HG02970 (cell line): Measurements from ENCODE around the gene PHB1.

Experiments used
- ATAC-seq: cut with Tn5 transposase; IDR thresholded peaks from one replicate; pipeline ENCODE4 v1.9.1; 2021; ENCODE audit warnings: mild to moderate bottlenecking, moderate library complexity, moderate number of reproducible peaks; ENCODE audit not compliant: unreplicated experiment, low FRiP score

PHB1 gene

DNA sequence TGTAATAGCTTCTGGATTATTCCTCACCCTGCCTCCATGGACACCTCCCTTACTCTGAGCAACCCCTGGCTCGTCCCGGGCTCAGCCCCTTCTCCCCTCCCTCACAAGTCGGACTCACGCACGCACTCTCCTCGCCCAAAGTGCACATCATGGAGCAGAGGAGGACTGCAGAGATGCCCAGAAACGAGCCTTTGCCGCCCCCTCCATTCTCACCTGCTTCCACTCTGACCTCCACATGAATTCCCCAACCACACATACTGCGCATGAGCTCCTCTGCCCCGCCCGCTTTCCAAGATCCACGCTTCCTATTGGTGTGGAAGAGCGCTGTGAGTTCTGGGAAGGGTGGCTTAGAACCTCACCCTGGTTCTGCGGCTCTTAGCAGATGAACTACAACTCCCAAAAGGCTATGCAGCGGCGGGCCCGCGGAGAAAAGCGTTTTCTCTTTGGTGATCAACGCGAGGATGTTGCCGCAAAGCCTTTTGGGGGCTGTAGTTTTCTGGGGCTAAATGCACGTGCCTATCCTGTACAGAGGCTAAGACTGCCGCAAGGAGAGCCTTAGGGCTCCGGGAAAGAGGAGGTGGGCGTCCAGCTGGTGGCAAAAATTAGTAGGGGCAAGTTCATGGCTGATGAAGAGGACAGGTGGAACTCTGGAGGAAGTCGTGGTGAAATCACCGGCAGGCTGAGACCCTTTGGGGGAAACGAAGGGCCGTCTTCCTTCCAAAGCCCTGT is at the start of gene PHB1:
Gene PHB1, minus strand, starts transcription at position 261 of the 729 bp plus-strand sequence. CDS start 1,618 bp downstream, outside the sequence.
- peak; percentile 98 for ATAC-seq

DNA sequence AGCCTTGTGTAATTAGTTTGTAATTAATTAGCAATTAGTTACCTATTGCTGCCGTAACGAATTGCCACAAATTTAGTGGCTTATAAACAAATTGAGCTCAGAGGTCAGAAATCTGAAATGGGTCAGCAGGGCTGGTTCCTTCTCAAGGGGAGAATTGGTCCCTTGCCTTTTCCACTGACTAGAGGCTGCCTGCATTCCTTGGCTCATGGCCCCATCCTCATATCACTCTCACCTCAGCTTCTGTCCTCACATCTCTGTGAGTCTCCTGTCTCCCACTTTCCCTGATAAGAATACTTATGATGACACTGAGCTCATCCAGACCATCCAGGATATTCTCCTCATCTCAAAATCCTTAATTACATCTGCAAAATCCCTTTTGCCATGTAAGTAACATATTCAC is 49.4 kb upstream of the PHB1 start:
- no peak for ATAC-seq

DNA sequence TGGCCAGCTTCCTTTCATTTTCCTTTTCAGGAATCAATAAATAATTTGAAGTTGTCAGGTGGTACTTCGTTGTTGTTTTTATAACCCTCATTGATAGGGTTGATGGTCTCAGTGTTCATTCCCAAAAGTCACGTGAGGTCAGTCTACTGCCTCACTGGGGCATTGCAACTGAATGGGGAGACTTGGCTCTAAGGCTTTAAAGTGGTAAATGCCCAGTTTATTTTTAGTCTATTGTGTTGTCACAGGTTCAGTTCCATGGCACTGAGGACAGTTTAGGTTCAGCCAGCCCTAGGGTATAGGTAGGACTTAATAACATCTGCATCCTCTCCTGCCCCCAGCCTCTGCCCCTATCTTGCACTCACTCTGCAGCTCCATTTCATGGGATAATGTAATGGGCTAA is 46.9 kb upstream of the PHB1 start:
- no peak for ATAC-seq

DNA sequence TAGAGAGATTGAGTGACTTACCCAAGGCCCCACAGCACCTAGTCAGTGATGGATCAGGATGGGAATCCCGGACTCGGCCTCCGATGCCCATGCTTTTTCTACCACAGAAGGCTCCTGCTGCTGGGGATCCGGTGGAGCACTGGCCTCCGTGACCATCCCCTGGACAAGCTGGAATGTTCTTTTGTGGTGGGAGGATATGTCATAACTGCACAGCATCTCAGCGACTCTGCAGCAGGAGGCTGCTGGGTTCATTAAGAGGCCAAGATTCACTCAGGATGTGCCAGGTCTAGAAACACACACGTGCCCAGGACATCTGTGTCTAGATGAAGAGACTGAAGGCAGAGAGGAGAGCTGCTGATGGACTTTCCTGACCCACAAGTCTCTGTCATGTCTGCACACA is 45.7 kb upstream of the PHB1 start:
- no peak for ATAC-seq

DNA sequence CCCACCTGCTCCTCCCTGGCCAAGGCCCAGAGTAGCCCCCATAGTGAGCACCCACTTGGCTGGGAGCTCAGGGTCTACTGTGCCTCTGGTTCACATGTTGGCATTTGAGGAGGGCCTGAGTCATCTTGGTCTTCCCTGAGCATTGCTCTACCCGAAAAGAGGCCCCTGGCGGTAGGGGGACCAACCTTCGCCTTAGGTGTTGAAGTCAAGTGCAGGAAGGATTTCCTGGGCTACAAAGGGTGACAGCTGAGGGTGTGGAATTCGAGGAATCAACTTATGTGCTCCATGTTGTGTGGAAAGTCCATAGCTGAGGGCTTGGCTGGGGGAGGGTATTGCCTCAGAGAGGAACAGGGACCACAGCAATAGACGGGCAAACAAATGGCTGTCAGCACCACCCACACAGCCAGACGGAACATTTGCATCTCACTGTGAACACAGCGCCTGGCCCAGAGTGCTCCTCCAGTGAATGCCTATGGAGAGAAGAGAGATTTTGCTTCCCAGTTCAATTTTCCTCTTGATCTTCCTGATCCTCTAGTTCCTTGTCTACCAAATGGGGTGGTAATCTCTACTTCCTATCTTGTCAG is 44.8 kb upstream of the PHB1 start:
- ATAC-seq = no peak

DNA sequence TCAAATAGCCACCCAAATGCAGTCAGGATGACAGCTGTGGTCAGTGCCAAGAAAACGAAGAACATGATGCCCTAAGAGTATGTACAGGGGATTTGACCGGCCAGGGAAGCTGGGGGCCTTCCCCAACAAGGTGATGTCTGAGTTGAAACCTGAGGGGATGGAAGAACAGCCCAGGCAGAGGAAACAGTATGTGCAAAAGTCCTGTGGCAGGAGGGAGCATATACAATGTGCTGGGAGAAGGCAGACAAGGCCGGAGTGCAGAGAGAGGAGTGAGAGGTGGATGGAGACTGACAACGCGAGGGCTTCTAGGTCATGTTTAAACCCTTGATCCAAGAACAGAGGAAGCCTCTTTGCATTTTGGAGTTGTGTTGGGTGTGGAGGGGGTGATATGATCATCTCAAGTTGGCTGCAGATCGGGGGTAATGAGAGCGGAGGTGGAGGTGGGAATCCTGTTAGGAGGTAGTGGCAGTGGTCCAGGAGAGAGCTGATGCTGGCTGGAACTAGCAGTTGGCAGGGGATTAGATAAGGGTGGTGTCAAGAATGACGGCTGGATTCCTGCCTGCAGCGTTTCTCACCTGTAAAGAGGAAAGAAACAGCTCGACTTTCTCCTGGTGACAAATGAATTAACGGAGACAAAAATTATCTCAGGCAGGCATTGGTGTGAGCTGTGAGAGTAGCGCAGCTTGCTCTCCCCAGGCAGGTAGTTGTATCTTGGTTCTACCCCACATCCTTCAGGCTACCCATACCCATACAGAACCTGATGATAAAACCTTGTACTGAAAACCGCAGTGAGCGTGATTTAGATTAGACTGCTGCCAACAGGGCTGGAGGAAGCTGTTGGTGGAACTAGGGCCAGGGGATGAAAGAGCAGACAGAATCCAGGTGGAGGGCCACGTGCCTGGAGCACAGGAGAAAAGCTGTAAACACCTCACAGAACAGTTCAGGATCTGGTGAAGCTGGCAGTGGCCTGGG is 43.2 kb upstream of the PHB1 start:
- ATAC-seq = no peak

DNA sequence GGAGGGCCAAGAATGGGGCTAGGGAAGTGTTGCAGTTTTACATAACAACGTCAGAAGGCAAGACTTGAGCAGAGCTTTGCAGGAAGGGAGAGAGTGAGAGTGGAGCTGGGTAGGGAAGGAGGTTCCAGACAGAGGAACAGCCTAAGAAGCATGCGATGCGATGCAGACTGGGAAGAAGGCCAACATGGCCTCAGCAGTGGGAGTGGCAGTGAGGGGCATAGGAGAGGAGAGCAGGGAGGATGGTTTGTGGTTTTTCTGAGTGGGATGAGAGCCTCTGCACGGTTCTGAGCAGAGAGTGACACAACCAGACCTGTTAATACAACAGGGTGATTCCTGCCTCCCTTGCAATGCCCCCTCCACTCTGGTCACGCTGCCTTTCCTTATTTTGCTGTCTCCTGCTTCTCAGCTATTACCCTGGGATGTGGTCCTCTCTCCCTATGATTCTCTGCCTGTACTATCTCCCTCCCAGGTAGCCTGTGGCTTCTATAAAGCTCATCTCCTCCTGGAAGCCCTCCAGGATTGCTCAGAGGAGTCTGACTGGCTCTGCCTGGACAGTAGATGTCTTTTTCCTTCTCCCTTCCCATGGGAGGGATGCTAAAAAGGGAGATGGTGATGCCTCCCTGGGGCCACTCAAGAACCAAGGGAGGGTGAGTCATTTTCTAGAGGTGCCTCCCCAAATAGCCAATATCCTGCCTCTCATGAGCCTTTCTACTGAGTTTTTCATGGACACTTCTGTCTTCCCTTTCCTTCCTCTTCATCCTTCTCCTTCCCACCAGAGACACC is 41.7 kb upstream of the PHB1 start:
- no peak for ATAC-seq

DNA sequence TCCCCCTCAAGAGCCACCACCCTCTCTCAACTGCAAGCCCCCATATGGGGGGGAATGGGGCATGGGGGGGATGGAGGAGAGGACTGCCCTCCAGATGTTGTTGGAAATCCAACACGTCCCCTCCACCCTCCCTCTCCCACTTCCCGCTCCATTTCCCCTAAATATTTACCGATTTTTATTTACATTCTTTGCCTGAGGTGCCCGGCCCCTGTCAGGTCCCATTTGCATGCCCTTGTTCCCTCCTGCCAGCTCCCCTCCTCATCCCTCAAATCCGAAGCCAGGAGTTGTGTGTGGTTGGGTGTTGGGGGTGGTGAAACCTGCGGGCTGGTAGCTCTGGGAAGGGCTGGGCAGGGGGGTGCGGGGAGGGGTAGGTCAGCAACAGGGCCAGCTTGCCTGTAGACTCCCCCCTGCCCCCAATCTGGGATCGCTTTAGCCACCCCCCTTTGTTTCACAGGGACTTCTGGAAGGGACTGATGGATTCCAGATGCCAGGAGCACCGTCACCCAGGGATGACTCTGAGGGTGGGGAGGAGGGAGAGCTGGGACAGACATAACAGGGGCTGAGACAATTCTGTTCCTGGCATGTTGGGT is 40.7 kb upstream of the PHB1 start:
- ATAC-seq = no peak

DNA sequence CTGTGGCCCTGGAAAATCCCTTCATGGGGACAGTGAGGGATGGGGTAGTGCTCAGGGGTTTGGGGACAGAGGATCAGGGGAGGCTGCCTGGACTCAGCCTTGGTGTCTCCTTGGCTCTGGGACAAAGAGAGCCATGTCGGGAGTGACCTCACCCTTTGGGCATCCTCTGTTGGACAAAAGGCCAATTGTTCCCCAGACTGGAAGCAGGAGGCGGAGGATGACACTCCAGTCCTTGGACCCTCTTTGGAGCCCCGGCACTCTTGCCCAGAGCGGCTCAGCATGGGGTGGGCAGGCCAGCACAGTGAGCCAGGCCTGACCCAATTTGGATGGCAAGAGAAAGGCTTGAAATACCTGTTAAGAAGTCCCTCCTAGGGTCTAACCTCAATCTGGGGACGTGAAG is 39.4 kb upstream of the PHB1 start:
- ATAC-seq = no peak

DNA sequence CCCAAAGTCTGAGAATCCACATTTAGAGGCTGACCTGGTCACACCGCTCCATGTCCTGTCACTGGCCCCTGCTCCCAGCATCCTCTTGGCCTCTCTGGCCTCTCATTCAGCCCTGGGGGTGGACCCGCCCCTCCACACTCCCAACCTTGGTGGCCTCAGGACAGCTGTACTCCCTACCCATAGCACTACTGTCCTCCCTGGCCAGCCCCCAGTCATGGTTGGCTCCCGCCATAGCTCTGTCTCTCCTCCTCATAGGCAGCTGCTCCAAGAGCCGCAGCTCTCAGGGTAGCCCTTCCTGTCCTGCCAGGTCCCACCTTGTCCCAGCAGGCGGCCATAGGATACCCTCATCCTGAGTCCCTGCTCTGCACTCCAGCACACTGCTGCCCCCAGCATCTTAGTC is 38.0 kb upstream of the PHB1 start:
- ATAC-seq = no peak

DNA sequence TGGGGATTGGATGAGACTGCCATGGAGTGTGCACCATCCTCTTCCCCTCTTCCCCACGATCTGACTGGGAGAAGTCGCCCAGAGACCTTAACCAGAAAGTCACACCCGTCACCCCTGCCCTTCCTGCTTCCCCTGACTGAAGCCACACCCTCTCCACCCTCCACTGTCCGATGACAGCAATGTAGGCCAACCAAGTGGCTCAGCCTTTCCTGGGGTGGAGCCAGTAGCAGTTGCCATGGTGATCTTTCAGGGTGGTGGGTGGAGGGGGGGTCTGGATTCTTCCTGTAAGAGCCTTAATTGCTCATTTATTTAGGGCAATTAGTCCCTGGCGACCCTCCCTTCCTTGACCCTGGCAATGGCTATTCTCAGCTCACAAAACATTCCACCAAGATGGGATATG is 37.5 kb upstream of the PHB1 start:
- ATAC-seq = no peak

DNA sequence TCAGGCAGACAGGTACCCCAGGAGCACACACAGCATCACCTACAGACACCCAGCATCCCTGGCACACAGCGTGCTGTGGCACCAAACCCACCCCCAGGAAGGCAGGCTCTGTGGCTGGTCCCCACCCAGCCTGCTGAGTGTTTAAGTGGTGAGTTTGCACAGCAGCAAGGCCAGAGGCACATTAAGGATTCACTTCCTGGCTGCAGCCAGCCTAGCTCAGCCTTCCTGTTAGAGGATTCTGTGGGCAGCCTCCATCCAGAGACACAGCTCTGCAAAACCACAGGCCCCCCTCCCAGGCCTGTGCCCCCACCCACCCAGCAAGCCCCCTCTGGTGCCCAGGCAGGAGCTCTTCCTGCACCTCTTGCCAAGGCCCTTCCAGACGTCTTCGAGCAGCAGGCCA is 36.1 kb upstream of the PHB1 start:
- ATAC-seq = no peak

DNA sequence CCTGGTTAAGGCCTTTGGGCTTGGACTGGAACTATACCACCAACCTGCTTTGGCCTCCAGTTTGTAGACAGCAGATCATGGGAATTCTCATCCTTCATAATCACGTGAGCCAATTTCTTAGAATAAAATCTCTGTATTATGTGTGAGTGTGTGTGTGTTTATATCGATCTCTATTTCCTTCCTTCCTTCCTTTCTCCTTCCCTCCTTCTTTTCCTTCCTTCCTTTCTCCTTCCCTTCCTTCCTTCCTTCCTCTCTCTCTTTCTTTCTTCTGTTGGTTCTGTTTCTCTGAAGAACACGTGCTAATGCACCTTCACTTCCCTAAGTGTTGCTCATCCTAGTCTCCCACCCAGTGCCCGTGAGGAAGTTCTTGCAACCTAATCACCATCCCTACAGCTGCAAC is 35.5 kb upstream of the PHB1 start:
- no peak for ATAC-seq

DNA sequence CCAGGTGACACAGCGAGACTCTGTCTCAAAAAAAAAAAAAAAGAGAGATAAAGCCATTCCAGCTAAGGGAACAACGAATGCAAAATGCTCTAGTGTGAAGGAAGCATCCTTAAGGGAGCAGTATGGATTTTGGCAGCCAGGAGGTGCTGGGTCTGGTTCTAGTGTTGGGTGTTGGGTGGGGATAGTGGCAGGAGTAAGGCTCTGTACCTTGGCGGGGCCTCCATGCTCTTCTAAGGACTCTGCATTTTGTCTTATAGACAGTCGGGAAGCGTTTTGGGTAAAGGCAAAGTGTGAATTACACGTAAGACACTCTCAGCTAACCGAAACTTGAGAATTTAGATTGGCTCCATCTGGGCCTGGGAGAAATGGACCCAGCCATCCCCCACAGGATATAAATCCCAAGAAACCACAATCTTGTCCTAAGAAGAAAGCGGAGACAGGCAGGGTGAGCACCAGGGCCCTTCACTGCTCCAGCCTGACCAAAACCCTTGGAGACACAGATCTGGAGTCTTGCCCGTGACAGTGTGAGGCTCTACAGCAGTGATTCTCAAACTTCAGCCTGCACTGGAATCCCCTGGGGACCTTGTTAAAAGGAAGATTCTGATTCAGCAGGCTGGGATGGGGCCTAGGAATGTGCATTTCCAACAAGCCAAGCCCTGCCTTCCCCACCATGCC is 33.1 kb upstream of the PHB1 start:
- ATAC-seq = no peak

DNA sequence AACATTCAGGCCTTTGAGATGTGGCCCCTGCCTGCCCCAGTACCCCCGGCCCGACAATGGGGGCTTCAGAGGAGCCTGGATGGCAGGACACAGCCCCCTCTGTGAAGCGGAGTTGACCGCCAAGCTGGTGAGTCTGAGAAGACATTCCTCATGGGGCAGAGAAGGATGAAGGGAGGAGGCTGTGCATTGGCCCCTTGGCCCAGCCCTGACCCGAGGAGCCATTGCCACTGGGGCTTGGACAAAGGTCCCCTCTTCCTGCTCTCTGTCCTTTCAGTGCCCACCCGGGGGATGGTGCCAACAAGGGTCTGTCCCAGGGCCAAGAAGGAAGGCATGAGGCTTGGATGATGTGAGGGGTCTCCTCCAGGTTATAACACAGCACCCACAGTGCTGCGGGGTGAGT is 30.9 kb upstream of the PHB1 start:
- ATAC-seq = no peak

DNA sequence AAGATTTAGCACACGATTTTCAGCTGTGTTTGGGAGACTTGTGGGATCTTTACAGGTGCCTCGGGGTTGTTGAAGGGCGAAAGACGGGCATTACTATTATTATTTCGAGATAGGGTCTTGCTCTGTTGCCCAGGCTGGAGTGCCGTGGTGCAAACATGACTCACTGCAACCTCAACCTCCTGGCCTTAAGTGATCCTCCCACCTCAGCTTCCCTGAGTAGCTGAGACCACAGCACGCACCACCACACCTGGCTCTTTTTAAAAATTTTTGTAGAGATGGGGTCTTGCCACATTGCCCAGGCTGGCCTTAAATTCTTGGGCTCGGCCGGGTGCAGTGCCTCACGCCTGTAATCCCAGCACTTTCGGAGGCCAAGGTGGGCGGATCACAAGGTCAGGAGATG is 29.7 kb upstream of the PHB1 start:
- no peak for ATAC-seq

DNA sequence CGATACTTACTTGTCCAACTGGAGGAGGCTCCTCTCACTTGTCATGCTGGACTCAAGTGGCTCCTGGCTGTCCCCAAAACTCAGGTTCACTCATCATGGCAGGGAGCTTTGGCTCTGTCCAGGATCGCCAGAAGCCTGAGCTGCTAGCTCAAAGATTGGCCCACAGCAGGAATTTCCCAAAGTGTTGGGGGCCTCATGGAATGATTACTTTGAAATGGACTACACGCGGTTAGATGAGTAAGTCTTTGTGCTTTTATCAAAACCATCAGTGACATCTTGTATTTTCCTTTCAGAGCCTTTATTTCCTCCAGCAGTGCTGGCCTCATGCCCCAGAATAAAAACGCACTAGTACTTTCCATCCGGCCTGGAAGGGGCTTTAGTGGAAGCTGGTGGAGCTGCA is 29.2 kb upstream of the PHB1 start:
- ATAC-seq = no peak

DNA sequence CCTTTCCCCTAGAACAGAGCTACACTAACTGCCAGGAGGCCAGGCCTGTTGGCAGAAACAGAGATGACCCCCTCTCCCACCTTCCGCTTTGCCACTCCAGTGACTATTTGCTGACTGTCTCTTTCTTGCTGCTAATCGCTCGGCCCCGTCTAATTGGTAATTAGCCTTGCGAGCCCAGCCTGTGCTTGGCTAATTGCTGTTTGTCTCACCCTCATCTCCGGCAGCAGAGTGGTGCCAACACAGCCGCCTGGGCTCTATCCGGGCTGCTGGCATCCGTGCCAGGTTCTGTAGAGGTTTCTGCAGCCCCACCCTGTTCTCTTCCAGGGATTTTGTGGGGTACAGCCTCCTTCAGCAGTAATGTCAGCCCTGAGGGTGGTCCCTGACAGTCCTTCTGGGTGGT is 27.4 kb upstream of the PHB1 start:
- no peak for ATAC-seq

DNA sequence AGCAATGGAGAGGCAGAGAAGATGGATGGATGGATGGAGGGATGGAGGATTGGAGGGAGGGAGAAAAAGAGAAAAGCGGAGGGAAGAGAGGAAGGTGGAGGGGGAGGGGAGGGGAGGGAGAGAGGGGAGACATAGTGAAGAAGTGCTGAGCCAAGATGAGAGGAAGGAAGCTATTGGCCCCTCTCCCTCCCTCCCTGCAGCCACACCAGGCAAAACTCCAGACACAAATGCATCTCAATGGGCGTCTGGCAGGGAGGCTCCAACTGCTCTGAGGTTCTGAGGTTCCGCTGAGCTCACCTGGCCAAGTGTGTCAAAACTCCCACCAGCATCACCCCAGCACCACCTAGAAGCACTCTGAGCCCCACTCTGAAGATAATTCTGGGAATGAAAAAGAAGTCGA is 26.9 kb upstream of the PHB1 start:
- ATAC-seq = no peak

DNA sequence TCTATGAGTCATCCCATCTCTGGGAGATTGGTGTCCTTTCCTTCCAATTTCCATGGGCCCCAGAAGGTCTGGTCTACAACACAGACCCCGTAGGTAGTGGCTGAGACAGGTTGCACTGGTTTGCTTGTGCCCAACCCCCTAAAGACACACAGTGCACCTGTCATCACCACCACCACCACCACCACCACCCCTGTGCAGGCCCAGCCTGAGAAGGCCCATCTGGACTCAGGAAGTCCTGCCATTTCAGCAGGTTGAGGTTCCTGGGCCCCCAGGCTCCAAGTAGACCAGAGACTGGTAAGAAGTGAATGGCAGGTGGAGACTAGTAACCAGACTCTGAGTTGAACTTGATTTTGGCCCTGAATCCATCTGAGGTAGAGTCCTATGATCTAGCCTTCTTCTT is 25.9 kb upstream of the PHB1 start:
- ATAC-seq = no peak
